Skin epidermis (tissue), 12 donors: Measurements from ENCODE around the gene SIM2.
A peak's percentile ranks its signal among the peaks of the same experiment; 100 is the strongest.

Experiments used
- H3K27ac ChIP-seq, 21 experiments: fragments of 200-600 bp; sonication (generic) in 11 of 21; one replicate each; pipeline ENCODE4 v1.5.0; 2020; ENCODE audit warnings: mild to moderate bottlenecking in 3 of 21, inconsistent platforms in 2 of 21, moderate library complexity in 2 of 21
- H3K4me3 ChIP-seq, 7 experiments: fragments of 200-600 bp; sonication (generic) in 2 of 7; one replicate each; pipeline ENCODE4 v1.5.0; 2020; ENCODE audit warnings: inconsistent platforms in 2 of 7, mild to moderate bottlenecking in 2 of 7, moderate library complexity in 1 of 7

SIM2 gene

GRCh38 chr21:36730291-36731281 lies 31.7 kb downstream of the SIM2 start:
- H3K27ac ChIP-seq: no peak overlapping the region
- H3K4me3 ChIP-seq: no peak overlapping the region

- Histone ChIP-seq H3K4me3 (no peak overlapping the region), H3K27ac (no peak overlapping the region)
Observed at GRCh38 chr21:36732217-36732616, 33.3 kb downstream of the SIM2 start.

- H3K4me3 ChIP-seq: no peak overlapping the region
- no peak overlapping the region for H3K27ac ChIP-seq
Observed at GRCh38 chr21:36732761-36733160, 33.8 kb downstream of the SIM2 start.

- Histone ChIP-seq H3K4me3 (no peak overlapping the region), H3K27ac (no peak overlapping the region)
Observed at GRCh38 chr21:36733857-36734256, 34.9 kb downstream of the SIM2 start.

GRCh38 chr21:36734367-36735200 lies 35.7 kb downstream of the SIM2 start:
- no peak overlapping the region for H3K27ac ChIP-seq
- H3K4me3 ChIP-seq: no peak overlapping the region

GRCh38 chr21:36735201-36735515 lies 36.2 kb downstream of the SIM2 start:
- Histone ChIP-seq H3K27ac (no peak overlapping the region), H3K4me3 (no peak overlapping the region)

GRCh38 chr21:36735724-36736320 lies 36.9 kb downstream of the SIM2 start:
- Histone ChIP-seq H3K27ac (no peak overlapping the region), H3K4me3 (no peak overlapping the region)

- Histone ChIP-seq H3K4me3 (no peak overlapping the region), H3K27ac (no peak overlapping the region)
Observed at GRCh38 chr21:36738489-36739126, 39.7 kb downstream of the SIM2 start.

GRCh38 chr21:36741506-36741905 lies 42.6 kb downstream of the SIM2 start:
- Histone ChIP-seq H3K4me3 (no peak overlapping the region), H3K27ac (no peak overlapping the region)

GRCh38 chr21:36743008-36743407 lies 44.1 kb downstream of the SIM2 start:
- Histone ChIP-seq H3K27ac (no peak overlapping the region), H3K4me3 (no peak overlapping the region)

GRCh38 chr21:36743446-36743845 lies 44.5 kb downstream of the SIM2 start:
- H3K4me3 ChIP-seq: no peak overlapping the region
- H3K27ac ChIP-seq: no peak overlapping the region

GRCh38 chr21:36744190-36744559 lies 45.3 kb downstream of the SIM2 start:
- no peak overlapping the region for H3K4me3 ChIP-seq
- H3K27ac ChIP-seq: no peak overlapping the region

GRCh38 chr21:36744560-36745231 lies 45.8 kb downstream of the SIM2 start:
- Histone ChIP-seq H3K4me3 (no peak overlapping the region), H3K27ac (no peak overlapping the region)

GRCh38 chr21:36745459-36745858 lies 46.5 kb downstream of the SIM2 start:
- Histone ChIP-seq H3K27ac (no peak overlapping the region), H3K4me3 (no peak overlapping the region)

GRCh38 chr21:36747041-36747814 lies 48.3 kb downstream of the SIM2 start:
- no peak overlapping the region for H3K27ac ChIP-seq
- H3K4me3 ChIP-seq: peak overlapping the region in 4 of 7 experiments; percentile 26 to 37 (median 32)

GRCh38 chr21:36747815-36748383 lies 49.0 kb downstream of the SIM2 start:
- peak overlapping the region in 6 of 7 experiments; percentile 11 to 37 (median 28) for H3K4me3 ChIP-seq

GRCh38 chr21:36749935-36750575 lies 51.1 kb downstream of the SIM2 start:
- Histone ChIP-seq H3K27ac (no peak overlapping the region), H3K4me3 (no peak overlapping the region)

More at GRCh38 chr21:36747815-36748383, 49.0 kb downstream of the SIM2 start:
- no peak overlapping the region for H3K27ac ChIP-seq

- H3K27ac ChIP-seq: no peak overlapping the region
- no peak overlapping the region for H3K4me3 ChIP-seq
Observed at GRCh38 chr21:36750576-36750959, 51.7 kb downstream of the SIM2 start.
